ENCODE measurements around the gene PDC. TPM values are rescaled to one million over a fixed set of nuclear protein-coding genes. Genes with fewer than 3 reads are reported as not detected.
"Not testable (repeated sequence)": the region's sequence is repeated elsewhere in the genome, so short reads cannot be mapped to it uniquely, and the experiment has no call there.

Gene PDC
- total RNA-seq, 1 donor = 0.43 TPM

- DNase-seq (ENCODE audit: low read depth) = peak; percentile 17
- TF ChIP-seq CTCF (IDR thresholded peaks at IDR 0.05; ENCODE audit: insufficient read depth, low read depth, low read length) = no peak
- no peak overlapping the region for H3K4me3 ChIP-seq (ENCODE audit: low read depth, low read length)
These were observed 13.3 kb upstream of the PDC start for GRCh38 chr1:186474208-186474607.

GRCh38 chr1:186473047-186473446 lies 12.1 kb upstream of the PDC start:
- no peak for TF ChIP-seq CTCF (IDR thresholded peaks at IDR 0.05; ENCODE audit: insufficient read depth, low read depth, low read length)
- DNase-seq (ENCODE audit: low read depth) = no peak
- no peak overlapping the region for H3K4me3 ChIP-seq (ENCODE audit: low read depth, low read length)

- no peak for TF ChIP-seq CTCF (IDR thresholded peaks at IDR 0.05; ENCODE audit: insufficient read depth, low read depth, low read length)
- H3K4me3 ChIP-seq (ENCODE audit: low read depth, low read length) = no peak overlapping the region
- no peak for DNase-seq (ENCODE audit: low read depth)
These were observed 5.0 kb upstream of the PDC start for GRCh38 chr1:186465946-186466345.

GRCh38 chr1:186465491-186465890 lies 4.6 kb upstream of the PDC start:
- DNase-seq (ENCODE audit: low read depth); H3K4me3 ChIP-seq (ENCODE audit: low read depth, low read length): not testable (repeated sequence)

GRCh38 chr1:186463926-186464325 lies 3.0 kb upstream of the PDC start:
- H3K4me3 ChIP-seq (ENCODE audit: low read depth, low read length) = no peak overlapping the region
- no peak for TF ChIP-seq CTCF (IDR thresholded peaks at IDR 0.05; ENCODE audit: insufficient read depth, low read depth, low read length)
- DNase-seq (ENCODE audit: low read depth) = no peak

- TF ChIP-seq CTCF (IDR thresholded peaks at IDR 0.05; ENCODE audit: insufficient read depth, low read depth, low read length) = no peak
- DNase-seq (ENCODE audit: low read depth) = no peak
These were observed 2.6 kb upstream of the PDC start for GRCh38 chr1:186463511-186463910.

GRCh38 chr1:186459161-186459560 lies 1.8 kb downstream of the PDC start:
- DNase-seq (ENCODE audit: low read depth); H3K4me3 ChIP-seq (ENCODE audit: low read depth, low read length): not testable (repeated sequence)

More at GRCh38 chr1:186463511-186463910, 2.6 kb upstream of the PDC start:
- no peak overlapping the region for H3K4me3 ChIP-seq (ENCODE audit: low read depth, low read length)

- TF ChIP-seq CTCF (IDR thresholded peaks at IDR 0.05; ENCODE audit: insufficient read depth, low read depth, low read length) = no peak
- H3K4me3 ChIP-seq (ENCODE audit: low read depth, low read length) = no peak overlapping the region
- DNase-seq (ENCODE audit: low read depth) = no peak
These were observed 4.1 kb downstream of the PDC start for GRCh38 chr1:186456729-186457255.

All from fibroblast of villous mesenchyme (primary cell).